Thyroid gland (tissue), 4 donors: ENCODE data around the gene CAMKMT.

Source experiments
- CTCF ChIP-seq, 6 experiments: fragments of 200-600 bp in 3 of 6; fragments of 450-650 bp in 3 of 6; sonication (generic) in 3 of 6; IDR thresholded peaks; one replicate each; pipeline ENCODE4 v1.5.1; 2016 to 2019; ENCODE audit warnings: antibody characterized with exemption in 6 of 6, mild to moderate bottlenecking in 2 of 6, inconsistent platforms in 1 of 6, moderate library complexity in 1 of 6
- POLR2A ChIP-seq, 2 donors: fragments of 450-650 bp; IDR thresholded peaks; one replicate each; pipeline ENCODE4 v1.6.1; 2017; ENCODE audit warnings: antibody characterized with exemption in 2 of 2, mild to moderate bottlenecking in 2 of 2, moderate library complexity in 1 of 2

GRCh38 chr2:44441200-44441599 lies 79.5 kb downstream of the CAMKMT start:
- TF ChIP-seq POLR2A (IDR thresholded peaks at IDR 0.05) (no peak), CTCF (IDR thresholded peaks at IDR 0.05) (no peak)
